DOHH2 (cell line): ENCODE measurements around the gene KREMEN1.

Experiments used
- H3F3A ChIP-seq: fragments of 200-600 bp; sonication (generic), shearing (Covaris generic); 2 replicates; pipeline ENCODE4 v1.6.0; 2016; ENCODE audit warnings: antibody characterized with exemption, mild to moderate bottlenecking; ENCODE audit not compliant: control insufficient read depth, insufficient read depth
- H3K27ac ChIP-seq: fragments of 200-600 bp; sonication (generic); 2 replicates; pipeline ENCODE4 v1.5.1; 2014; ENCODE audit warnings: low read depth, mild to moderate bottlenecking, low read length, moderate library complexity
- H3K27me3 ChIP-seq: fragments of 200-600 bp; sonication (generic); 2 replicates; pipeline ENCODE4 v1.6.1; 2014; ENCODE audit warnings: mild to moderate bottlenecking, low read length, mixed read lengths; ENCODE audit not compliant: control insufficient read depth
- H3K36me3 ChIP-seq: fragments of 200-600 bp; sonication (generic); 2 replicates; pipeline ENCODE4 v1.6.1; 2014; ENCODE audit warnings: mild to moderate bottlenecking, low read length, moderate library complexity, mixed read lengths; ENCODE audit not compliant: control insufficient read depth
- H3K4me1 ChIP-seq: fragments of 200-600 bp; sonication (generic); 2 replicates; pipeline ENCODE4 v1.6.1; 2014; ENCODE audit warnings: mild to moderate bottlenecking, low read length, mixed read lengths; ENCODE audit not compliant: control insufficient read depth
- H3K4me2 ChIP-seq: fragments of 200-600 bp; sonication (generic); 2 replicates; pipeline ENCODE4 v1.6.0; 2014; ENCODE audit warnings: mild to moderate bottlenecking, low read length, moderate library complexity
- H3K4me3 ChIP-seq: fragments of 200-600 bp; sonication (generic); 2 replicates; pipeline ENCODE4 v1.5.1; 2014; ENCODE audit warnings: mild to moderate bottlenecking, low read length, mixed read lengths
- H3K79me2 ChIP-seq: fragments of 200-600 bp; sonication (generic); 2 replicates; pipeline ENCODE4 v1.6.1; 2014; ENCODE audit warnings: mild to moderate bottlenecking, low read length, mixed read lengths; ENCODE audit not compliant: control insufficient read depth
- H3K9me2 ChIP-seq: fragments of 200-600 bp; sonication (generic); replicated peaks from 2 replicates; pipeline ENCODE4 v1.6.1; 2014; ENCODE audit warnings: mild to moderate bottlenecking, low read length, mixed read lengths; ENCODE audit not compliant: control insufficient read depth
- H3K9me3 ChIP-seq: fragments of 200-600 bp; sonication (generic); 2 replicates; pipeline ENCODE4 v1.6.1; 2014; ENCODE audit warnings: antibody characterized with exemption, low read length, mixed read lengths; ENCODE audit not compliant: control insufficient read depth, insufficient read depth
- H4K20me1 ChIP-seq: fragments of 200-600 bp; sonication (generic); 2 replicates; pipeline ENCODE4 v1.6.0; 2014; ENCODE audit warnings: low read depth, mild to moderate bottlenecking, antibody characterized with exemption, low read length, moderate library complexity; ENCODE audit not compliant: control insufficient read depth, insufficient read depth
- CTCF ChIP-seq: fragments of 200-600 bp; sonication (generic); IDR thresholded peaks from one replicate; pipeline ENCODE4 v1.5.1; 2014; ENCODE audit warnings: antibody characterized with exemption, mild to moderate bottlenecking, low read depth, low read length; ENCODE audit not compliant: poor library complexity, severe bottlenecking
- EZH2phosphoT487 ChIP-seq: fragments of 200-600 bp; sonication (generic); IDR thresholded peaks from 2 replicates; pipeline ENCODE4 v1.6.1; 2017; ENCODE audit warnings: borderline replicate concordance, mild to moderate bottlenecking, antibody characterized with exemption, low read length, moderate library complexity, mixed read lengths

Gene KREMEN1

GRCh38 chr22:29128891-29129807 lies 56.3 kb downstream of the KREMEN1 start:
- no peaks in the 10 kb centered on the region for H4K20me1 ChIP-seq
- H3K4me3 ChIP-seq: no peak overlapping the region
- no peaks in the 10 kb centered on the region for H3K9me2 ChIP-seq
- no peaks in the 10 kb centered on the region for H3K9me3 ChIP-seq
- no peak for TF ChIP-seq EZH2phosphoT487
- TF ChIP-seq CTCF: no peak
- no peaks in the 10 kb centered on the region for H3K4me1 ChIP-seq
- H3K27ac ChIP-seq: no peak overlapping the region
- H3F3A ChIP-seq: no peaks in the 10 kb centered on the region
- H3K36me3 ChIP-seq: no peaks in the 10 kb centered on the region
- H3K79me2 ChIP-seq: no peaks in the 10 kb centered on the region
- H3K27me3 ChIP-seq: peaks cover 7% of the 10 kb centered on the region; the same call in 1 of the 2 replicates
- no peak overlapping the region for H3K4me2 ChIP-seq

- Histone ChIP-seq H3K36me3 (no peaks in the 10 kb centered on the region), H3K27me3 (peaks cover 7% of the 10 kb centered on the region; the same call in 1 of the 2 replicates), H4K20me1 (no peaks in the 10 kb centered on the region), H3K4me1 (no peaks in the 10 kb centered on the region), H3K9me2 (no peaks in the 10 kb centered on the region), H3K4me3 (no peak overlapping the region), H3K27ac (no peak overlapping the region), H3F3A (no peaks in the 10 kb centered on the region), H3K79me2 (no peaks in the 10 kb centered on the region), H3K4me2 (no peak overlapping the region), H3K9me3 (no peaks in the 10 kb centered on the region)
- TF ChIP-seq CTCF: no peak
- no peak for TF ChIP-seq EZH2phosphoT487
Observed at GRCh38 chr22:29129808-29130140, 56.9 kb downstream of the KREMEN1 start.

- TF ChIP-seq CTCF (no peak), EZH2phosphoT487 (no peak)
- no peaks in the 10 kb centered on the region for H3F3A ChIP-seq
- no peaks in the 10 kb centered on the region for H3K9me2 ChIP-seq
Observed at GRCh38 chr22:29130476-29130875, 57.6 kb downstream of the KREMEN1 start.

More at GRCh38 chr22:29130476-29130875, 57.6 kb downstream of the KREMEN1 start:
- H4K20me1 ChIP-seq: no peaks in the 10 kb centered on the region
- H3K27ac ChIP-seq: no peak overlapping the region
- no peak overlapping the region for H3K4me2 ChIP-seq
- H3K79me2 ChIP-seq: no peaks in the 10 kb centered on the region
- H3K4me1 ChIP-seq: no peaks in the 10 kb centered on the region
- no peaks in the 10 kb centered on the region for H3K36me3 ChIP-seq
- no peaks in the 10 kb centered on the region for H3K9me3 ChIP-seq
- peaks cover 7% of the 10 kb centered on the region; the same call in 1 of the 2 replicates for H3K27me3 ChIP-seq
- H3K4me3 ChIP-seq: no peak overlapping the region
